GM18520 (cell line): ENCODE measurements around the gene LIN28B.
"Not testable (repeated sequence)": the region's sequence is repeated elsewhere in the genome, so short reads cannot be mapped to it uniquely, and the experiment has no call there.

ENCODE experiments used
- ATAC-seq: cut with Tn5 transposase; IDR thresholded peaks from one replicate; pipeline ENCODE4 v1.9.1; 2021; ENCODE audit not compliant: unreplicated experiment

LIN28B gene

DNA sequence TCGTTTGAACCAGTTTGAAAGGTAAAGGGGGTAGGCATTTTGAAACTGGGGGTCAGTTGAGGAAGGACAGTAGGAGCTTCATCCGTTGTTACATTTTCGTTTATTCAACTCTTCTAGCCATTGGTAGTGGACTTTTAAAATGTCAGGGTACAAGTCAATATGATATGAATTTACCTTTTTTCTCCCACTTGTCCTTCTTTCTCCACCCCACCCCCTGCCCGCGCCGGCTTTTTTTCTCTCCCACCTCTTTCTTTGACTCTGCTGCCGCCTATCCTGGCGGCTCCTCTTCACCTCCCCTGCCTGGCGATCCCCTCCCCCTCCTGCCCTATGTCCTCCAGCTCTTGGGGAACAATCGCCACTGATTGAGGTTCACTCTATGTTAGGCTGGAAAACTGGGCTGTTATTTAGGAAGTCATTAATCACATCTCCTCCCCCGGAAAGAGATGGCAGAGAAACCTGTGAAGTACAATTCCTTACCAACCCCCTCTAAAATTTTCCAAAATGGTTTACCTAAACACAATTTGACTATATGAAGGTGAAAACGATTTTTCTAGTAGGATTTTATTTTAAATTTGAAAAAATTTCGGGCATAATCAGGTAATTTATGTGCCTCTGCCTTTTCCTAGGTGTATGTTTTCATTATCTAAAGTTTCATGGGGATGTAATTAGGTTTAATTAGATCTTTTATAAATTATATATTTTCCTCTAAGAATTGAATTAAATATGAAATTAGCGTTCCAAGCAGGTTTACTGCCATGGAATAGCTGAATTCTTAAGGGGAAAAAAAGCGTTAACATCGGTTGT, 778 bp upstream of the LIN28B start:
- ATAC-seq, result no peak

DNA sequence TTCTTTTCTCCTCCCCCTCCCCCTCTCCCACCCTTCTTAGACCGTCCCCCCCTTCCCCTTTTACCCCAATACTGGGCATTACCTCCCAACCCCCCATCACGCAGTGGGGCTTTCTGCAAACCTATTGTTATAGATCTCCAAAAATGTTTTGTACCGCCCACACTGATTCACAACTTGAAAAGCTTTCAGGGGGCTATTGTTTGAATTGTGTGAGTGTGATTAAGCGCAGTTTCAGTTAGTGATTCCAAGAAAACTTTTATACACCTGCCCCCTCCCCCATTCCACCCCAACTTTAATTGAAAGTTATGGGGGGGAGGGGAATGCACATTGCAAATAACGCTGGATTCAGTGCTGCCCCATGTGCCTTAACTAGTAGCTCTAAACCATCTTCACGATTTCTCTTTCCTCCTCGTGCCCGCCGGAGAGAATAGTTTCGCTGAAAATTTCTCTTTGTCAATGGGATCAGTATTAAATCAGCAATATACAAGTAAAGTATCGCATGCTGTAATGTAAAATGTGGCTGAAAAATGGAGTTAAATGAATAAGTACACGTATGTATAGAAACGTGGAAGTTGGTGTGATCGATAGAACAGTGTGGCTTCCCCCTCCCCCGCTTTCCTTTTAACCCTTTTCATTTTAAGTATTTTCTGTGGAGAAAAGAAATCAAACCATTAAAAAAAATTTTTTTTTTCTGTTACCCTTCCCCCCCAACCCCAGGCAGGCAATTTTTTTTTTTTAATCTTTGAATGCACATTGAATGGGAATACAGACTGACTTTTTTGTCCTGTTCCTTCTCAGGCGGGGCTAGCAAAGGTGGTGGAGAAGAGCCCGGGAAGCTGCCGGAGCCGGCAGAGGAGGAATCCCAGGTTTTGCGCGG, 632 bp downstream of the LIN28B start:
- ATAC-seq, result no peak

DNA sequence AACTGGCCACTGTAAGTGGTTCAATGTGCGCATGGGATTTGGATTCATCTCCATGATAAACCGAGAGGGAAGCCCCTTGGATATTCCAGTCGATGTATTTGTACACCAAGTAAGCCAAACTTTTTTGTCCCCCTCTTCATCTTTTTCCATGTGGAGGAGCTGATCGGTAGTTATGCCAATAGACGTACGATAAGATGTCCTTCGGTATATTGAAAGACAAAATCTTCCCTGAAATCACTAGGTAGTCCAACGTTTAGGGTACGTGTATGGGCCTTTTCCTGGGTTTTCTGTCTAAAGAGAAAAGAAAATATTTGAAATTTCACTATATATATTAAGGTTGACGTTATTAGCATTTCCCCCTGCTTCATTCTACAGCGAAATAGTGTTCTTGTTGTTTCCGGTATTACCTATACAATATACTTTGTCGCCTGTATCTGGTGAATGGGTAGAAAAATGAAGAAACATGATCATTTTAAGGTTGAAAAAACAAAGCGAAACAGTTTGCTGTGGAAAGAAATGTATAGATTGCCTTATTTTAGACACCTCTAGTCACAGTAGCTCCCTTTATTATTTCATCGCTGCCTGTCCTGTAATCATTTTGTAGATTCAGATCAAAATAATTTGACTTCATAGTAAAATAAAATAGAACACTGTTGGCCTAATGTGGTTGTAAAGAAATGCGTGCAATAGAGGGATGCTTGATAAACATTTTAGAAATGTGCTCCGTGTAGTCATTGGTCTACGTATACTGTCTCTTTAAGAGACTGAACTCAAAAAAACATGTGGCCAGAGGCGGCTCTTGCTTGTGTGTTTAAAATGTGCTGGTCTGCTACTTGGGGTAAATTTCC, 1.5 kb downstream of the LIN28B start:
- ATAC-seq, result no peak

DNA sequence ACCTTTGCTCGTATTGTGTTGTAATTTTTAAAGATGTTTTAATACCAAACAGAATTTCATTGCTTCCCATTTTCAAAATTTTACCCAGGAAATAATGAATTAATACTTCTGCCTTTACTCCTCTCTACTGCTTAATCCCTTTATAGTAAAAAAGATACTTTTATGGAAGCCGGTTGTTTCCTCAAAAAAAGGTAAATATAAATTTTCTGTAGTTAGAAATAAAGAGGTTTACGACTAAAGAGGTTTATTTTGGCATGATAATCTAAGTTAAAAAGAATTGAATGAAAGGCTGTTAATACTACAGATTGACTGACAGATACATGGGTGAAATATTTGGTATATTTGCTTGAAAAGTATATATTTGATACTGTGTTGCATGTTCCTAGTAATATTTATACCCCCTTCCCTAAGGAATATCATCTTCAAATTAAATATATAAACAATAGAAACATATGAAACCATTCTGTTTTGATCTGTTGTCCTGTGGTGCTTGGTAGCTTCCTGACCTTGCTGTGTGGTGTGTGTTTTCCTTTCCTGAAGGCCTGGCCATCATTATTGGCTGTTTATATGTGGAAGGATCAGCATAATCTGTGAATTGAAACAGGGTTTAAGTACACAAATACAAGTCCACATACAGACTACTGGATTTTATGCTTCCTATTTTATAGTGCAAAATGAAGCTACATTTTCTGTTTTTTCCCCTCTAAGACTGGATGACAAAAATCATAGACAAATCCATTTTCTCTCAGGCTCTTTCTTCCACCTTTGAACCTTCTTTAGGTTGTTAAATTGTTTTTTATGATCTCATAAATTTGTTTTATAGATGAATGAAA, 2.3 kb downstream of the LIN28B start:
- no peak for ATAC-seq

DNA sequence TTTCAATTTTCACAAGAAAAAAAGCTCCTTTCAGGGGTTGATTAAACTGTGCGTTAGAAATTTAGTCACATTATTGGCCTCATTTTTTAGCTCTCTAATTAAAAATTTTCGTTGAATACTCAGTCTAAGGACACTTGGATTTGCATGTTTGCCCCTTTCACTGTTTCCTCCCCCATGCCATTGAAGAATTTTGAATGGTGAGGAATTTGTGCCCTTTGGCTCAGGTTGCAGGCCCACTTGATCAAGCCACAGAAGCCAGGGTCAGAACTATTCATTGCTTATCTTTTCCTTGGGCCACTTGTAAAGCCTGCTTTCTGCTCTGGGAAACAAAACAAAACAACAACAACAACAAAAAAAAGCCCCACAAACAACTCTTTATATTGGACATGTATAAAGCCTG, 12.2 kb downstream of the LIN28B start:
- ATAC-seq, result no peak

DNA sequence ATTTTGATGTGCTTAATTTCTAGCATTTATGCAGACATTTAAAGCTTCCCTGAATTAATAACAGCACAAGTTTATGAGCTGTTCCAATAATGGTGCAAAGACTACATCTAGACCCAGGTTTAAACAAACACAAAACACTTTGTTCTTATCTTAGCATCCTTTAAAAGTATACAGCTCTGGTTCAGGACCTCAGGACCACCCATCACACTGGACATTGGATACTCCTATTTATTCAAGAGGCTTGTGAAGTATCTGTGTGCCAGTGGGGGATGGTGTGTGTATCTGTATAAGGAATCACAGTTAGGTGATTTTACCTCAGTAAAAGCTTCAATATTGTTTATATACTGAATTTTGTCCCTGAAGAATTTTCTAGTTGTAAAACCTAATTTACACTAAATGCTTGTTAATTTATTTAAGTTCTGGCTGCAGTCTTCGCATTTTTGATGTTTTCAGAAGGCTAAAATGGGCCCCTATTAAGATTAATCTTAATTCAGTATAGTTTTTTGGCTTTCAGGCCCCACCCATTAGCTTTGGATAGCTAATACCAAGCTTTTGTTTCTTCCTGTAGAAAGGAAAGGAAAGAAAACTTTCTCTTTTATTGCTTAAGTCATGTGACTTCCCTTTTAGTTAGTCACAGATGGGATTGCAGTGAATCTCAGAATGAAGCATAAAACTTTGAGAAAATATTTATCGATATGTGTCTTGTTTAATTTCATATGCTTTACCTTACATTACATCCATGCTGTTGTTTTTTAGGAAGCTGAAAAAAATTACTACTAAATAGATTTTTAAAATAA, 13.1 kb downstream of the LIN28B start:
- no peak for ATAC-seq

DNA sequence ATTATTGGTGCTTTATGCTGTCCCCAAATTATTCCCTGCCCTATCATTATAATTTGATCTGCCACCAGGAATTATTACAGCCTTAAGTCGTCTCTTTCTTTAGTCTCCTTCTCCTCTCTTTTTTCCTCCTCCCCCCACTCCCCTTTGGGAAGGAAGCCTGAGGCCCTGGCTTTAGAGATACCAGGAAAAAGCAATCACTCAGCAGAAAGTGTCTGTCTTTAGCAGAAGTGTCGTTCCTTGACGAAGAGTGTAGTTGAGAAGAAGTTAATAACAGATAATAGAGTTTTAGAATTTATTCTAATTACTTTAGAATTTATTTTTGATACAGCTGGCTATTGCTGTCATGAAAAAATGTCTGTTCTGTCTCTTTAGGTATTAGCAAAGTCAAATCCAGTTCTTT, 16.5 kb downstream of the LIN28B start:
- ATAC-seq, result no peak

DNA sequence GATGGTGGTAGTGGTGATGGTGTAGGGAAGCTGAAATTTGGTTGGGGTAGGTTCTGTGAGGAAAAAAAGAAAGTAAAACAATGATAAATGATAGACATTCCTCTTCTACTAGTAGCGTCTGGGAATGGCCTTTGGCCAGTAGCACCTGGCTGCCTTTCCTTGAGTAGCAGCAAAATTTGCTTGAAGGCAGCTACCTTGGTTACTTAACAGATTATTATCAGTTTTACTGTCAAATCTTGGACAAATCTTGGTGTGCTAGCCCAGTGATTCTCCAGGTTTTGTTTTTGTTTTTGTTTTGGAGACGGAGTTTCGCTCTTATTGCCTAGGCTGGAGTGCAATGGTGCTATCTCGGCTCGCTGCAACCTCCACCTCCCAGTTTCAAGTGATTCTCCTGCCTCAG, 26.4 kb downstream of the LIN28B start:
- no peak for ATAC-seq

DNA sequence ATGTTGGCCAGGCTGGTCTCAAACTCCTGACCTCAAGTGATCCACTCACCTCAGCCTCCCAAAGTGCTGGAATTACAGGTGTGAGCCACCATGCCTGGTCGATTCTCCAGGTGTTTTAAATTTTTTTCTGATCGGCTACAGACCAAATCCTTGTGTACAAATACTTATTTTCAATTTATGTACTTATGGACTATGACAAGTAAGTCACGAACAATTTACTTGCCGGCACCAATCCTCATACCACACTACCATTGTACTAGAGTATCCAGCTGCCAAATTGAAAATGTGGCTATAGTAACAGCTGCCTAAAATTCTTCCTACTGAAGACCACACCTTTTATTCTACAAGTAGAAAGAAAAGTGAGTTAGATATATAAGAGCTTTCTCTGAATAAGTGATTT, 26.9 kb downstream of the LIN28B start:
- ATAC-seq, result no peak

DNA sequence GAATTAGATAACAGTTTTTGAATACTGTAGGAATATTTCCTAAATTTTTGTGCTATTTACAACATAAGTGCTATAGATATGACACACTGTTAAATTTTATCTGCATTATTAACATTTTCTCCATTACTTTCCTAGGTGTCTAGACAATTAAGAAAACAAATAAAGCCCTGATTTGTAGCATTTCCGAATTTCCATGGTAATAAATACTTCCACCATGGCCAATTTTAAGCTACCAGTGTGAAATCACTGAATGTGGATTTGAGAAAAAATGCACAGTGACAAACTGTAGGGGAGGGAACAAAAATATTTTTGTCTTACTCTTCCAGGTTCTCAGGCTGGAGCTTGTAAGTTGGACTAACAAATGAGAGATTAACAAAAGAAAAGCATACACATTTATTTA, 27.9 kb downstream of the LIN28B start:
- ATAC-seq, result no peak

DNA sequence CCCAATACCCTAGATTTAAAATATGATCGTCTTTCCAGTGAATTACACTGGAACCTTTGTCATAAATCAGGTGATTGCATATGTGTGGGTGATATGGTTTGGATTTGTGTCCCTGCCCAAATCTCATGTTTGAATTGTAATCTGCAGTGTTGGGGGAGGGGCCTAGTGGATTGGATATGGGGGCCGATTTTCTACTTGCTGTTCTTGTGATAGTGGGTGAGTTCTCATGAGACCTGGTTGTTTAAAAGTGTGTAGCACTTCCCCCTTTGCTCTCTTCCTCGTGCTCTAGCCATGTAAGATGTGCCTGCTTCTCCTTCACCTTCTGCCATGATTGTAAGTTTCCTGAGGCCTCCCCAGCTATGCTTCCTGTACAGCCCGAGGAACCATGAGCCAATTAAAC, 29.0 kb downstream of the LIN28B start:
- ATAC-seq, result not testable (repeated sequence)

DNA sequence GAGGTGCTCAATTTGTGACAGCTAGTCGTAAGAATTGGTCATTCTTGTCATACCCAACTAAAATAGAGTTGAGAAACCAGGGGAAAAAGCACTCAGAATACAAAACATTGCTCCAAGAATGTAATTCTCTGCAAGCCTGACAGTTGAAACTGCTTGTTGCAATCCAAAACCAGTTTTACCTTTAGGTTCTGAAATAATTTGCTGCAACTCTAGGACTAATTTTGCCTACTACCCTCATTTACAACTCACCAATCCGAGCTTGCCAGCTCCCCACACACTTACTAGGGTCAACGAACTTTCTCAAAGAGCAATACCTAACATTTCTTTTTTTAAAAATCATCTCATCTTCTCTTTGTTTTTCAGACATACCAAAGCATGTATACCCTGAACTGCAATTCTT, 29.7 kb downstream of the LIN28B start:
- ATAC-seq, result no peak

DNA sequence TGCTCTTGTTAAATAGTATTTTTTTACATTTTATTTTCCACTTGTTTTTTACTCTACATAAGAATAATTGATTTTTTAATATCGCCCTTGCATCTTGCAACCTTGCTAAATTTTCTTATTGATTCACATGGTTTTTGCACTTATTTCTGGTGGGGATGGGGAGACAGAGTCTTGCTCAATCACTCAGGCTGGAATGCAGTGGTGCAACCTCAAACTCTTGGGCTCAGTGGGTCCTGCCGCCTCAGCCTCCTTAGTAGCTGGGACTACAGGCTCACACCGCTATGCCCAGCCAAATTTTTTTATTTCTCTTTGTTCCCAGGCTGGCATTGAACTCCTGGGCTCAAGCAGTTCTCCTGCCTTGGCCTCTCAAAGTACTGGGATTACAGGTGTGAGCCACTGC, 30.3 kb downstream of the LIN28B start:
- no peak for ATAC-seq

DNA sequence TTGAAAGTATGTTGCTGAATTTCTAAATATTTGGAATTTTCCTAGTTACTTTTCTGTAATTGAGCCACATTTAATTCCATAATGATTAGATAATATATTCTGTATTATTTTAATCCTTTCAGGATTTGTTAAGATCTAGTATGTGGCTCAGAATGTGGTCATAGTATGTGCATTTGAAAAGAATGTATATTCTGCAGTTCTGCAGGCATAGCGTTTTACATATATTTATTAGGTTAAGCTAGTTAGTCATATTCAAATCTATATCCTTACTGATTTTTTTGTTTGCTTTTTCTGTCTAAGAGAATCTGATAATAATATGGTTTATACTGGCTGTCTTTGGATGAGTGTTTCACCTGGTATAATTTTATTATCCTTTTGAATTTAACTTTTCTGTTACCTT, 33.2 kb downstream of the LIN28B start:
- ATAC-seq, result no peak

DNA sequence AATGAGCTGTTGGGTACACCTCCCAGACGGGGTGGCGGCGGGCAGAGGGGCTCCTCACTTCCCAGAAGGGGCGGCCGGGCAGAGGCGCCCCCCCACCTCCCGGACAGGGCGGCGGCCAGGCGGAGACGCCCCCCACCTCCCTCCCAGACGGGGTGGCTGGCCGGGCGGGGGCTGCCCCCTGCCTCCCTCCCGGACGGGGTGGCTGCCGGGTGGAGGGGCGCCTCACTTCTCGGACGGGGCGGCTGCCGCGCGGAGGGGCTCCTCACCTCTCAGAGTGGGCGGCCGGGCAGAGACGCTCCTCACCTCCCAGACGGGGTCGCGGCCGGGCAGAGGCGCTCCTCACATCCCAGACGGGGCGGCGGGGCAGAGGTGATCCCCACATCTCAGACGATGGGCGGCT, 34.2 kb downstream of the LIN28B start:
- not testable (repeated sequence) for ATAC-seq

DNA sequence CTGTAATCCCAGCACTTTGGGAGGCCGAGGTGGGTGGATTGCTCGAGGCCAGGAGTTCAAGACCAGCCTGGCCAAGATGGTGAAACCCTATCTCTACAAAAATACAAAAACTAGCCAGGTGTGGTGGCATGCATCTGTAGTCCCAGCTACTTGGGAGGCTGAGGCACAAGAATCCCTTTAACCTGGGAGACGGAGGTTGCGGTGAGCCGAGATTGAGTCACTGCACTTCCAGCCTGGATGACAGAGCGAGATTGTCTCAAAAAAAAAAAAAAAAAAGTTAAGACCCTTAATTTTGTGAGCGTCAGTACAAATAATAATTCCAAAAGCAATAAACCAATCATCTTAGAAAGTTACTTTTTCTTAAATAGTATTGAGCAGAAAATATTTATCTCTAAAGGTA, 36.7 kb downstream of the LIN28B start:
- not testable (repeated sequence) for ATAC-seq

DNA sequence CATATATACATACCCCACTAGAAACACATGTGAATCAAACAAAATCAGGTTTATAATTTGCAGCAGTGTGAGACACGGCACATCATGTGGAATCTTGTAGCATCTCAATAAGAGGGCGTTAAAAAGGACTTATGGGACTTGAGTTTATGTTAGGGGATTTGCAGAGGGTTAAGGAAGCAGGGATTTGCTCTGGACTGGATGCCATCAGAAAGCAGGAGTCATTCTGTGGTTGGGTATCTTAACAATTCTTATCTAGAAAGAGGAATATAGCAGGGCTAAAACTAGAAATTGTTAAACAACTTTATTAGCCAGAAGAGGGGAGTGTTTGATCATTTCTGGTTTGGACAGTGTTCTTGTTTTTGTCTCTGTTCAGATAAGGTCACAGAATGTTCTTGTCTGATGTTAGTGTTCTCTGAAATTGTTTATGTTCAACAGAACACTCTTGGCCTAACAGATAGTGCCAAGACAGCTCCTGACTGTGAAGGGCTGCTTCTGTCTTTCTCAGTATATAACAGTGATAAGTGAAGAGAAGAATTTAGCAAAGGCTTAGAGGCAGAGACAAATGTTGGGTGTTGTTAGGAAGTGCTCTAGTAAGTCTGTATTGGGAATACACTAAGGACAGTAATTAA, 39.2 kb downstream of the LIN28B start:
- ATAC-seq, result no peak

DNA sequence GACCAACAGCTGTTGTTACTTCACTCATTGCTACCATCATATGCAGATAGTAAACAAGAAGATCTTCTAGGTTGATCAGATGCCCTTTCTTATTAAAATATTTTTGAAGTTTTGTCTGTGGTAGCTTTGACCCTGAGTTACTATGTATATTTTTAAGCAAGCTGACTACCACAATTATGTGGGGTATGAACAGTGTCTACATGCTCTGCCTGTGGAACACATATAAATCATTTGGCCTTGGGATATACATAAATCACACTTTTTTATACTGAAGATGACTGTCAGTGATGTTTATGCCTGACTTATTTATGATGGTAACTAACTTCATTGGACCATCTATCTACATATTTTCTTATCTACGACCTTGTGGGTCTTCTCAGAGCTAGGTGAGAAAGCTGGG, 44.2 kb downstream of the LIN28B start:
- no peak for ATAC-seq

DNA sequence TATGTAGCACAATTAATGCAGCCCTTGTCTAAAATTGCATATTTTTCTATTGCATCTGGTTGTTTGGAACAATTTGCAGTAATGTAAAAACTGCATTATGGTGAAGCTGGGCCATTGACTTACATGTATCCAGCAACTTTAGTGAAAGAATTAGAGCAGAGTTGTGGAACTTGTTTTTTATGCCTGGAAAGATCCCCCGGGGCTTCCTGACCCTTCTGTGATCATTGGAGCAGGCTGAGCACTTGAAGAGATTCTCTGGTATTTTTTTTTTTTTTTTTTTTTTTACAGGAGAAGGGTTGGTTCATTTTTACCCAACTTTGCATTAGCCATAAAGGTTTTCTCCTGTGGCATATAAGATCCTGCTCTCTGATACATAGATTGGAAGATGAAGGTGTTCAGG, 45.0 kb downstream of the LIN28B start:
- no peak for ATAC-seq
